Measurements from ENCODE around the gene ZNF618.

DNA sequence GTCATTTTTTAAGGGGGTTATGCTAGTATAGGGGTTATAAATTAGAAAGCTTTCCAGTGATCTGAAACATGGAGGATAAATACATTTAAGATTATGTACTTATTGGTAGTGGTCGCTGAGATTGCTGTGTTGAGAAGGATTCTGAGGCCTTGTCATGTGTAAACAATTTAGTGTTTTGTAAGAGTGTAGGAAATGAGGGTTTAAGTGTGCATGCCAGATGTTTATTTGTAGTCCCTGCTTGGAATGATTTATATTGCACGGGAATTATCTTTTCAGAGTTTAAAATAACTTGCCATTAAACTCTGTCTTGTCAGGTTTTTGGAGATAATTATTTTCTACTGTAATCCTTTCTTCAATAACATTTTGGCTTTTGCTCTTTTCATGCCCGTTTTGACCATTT is 19.4 kb downstream of the ZNF618 start:
- TF ChIP-seq, protein P1, sequence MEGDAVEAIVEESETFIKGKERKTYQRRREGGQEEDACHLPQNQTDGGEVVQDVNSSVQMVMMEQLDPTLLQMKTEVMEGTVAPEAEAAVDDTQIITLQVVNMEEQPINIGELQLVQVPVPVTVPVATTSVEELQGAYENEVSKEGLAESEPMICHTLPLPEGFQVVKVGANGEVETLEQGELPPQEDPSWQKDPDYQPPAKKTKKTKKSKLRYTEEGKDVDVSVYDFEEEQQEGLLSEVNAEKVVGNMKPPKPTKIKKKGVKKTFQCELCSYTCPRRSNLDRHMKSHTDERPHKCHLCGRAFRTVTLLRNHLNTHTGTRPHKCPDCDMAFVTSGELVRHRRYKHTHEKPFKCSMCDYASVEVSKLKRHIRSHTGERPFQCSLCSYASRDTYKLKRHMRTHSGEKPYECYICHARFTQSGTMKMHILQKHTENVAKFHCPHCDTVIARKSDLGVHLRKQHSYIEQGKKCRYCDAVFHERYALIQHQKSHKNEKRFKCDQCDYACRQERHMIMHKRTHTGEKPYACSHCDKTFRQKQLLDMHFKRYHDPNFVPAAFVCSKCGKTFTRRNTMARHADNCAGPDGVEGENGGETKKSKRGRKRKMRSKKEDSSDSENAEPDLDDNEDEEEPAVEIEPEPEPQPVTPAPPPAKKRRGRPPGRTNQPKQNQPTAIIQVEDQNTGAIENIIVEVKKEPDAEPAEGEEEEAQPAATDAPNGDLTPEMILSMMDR (IDR thresholded peaks at IDR 0.05; ENCODE audit: borderline replicate concordance, extremely low read depth, low read length, poor library complexity, severe bottlenecking) = no peak
- no peak for TF ChIP-seq EZH2 (IDR thresholded peaks at IDR 0.05; ENCODE audit: borderline replicate concordance, low read depth, low read length, severe bottlenecking)
